ENCODE data around the gene KIF3C.

The KIF3C gene

DNA sequence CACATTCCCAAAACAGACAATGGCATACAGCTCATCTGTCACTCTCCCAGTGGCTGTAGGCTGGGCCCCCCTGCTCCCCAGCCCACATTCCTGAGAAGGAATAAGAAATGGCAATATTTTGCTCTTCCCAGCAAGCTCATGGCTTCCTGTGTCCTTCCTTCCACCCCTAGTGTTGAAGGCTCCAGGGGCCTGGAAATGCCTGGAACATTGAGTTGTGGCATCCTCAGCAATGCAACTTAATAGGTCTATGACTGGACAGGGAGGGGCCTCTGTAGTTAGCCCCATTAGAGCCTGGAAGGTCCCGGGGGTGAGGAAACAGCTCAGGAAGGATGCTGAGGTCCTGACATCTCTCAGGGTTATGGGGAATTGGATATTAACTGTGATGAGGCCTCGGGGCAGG lies 3.3 kb downstream of the KIF3C start:
- no peak overlapping the region for H3K4me2 ChIP-seq (ENCODE audit: low read length)
- H3K4me3 ChIP-seq (ENCODE audit: low read depth, low read length), result no peak overlapping the region
- peaks cover 12% of the 10 kb centered on the region for H3K4me1 ChIP-seq
- no peak overlapping the region for H2AFZ ChIP-seq
- H3K9ac ChIP-seq, result no peak overlapping the region
- H3K79me2 ChIP-seq, result peaks cover 4% of the 10 kb centered on the region
- H3K9me3 ChIP-seq (ENCODE audit: control insufficient read depth, low read length), result no peaks in the 10 kb centered on the region
- H3K27ac ChIP-seq, result no peak overlapping the region
- no peak for TF ChIP-seq CTCF (IDR thresholded peaks at IDR 0.05)
- H3K27me3 ChIP-seq (ENCODE audit: control insufficient read depth, insufficient read depth, low read length), result no peaks in the 10 kb centered on the region
- no peaks in the 10 kb centered on the region for H3K36me3 ChIP-seq (ENCODE audit: control insufficient read depth, insufficient read depth, low read length)

DNA sequence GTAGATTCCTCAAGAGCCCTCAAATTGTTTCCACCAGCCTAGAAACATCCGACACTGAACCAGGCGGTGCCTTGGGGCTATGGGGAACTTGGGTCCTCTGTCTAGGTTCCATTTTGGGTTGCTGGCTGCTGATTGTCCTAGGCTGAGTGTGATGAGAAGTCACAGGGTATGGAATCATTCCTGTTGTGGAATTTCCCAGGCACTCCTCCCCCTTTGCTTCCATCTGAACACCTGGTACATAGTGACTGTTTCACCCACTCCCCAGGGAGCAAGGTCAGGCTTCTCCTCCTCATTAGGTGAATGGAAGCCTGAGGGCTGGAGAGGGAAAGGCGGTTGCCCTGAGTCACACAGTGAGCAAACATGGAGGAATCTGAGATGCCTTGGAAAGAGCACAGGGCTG lies 4.5 kb downstream of the KIF3C start:
- no peak for TF ChIP-seq CTCF (IDR thresholded peaks at IDR 0.05)
- Histone ChIP-seq H3K9ac (no peak overlapping the region), H3K36me3 (ENCODE audit: control insufficient read depth, insufficient read depth, low read length) (no peaks in the 10 kb centered on the region), H3K27me3 (ENCODE audit: control insufficient read depth, insufficient read depth, low read length) (no peaks in the 10 kb centered on the region), H3K9me3 (ENCODE audit: control insufficient read depth, low read length) (no peaks in the 10 kb centered on the region), H3K4me2 (ENCODE audit: low read length) (no peak overlapping the region), H3K4me3 (ENCODE audit: low read depth, low read length) (no peak overlapping the region), H3K79me2 (peaks cover 4% of the 10 kb centered on the region), H3K4me1 (peaks cover 12% of the 10 kb centered on the region), H3K27ac (no peak overlapping the region), H2AFZ (no peak overlapping the region)

- Histone ChIP-seq H2AFZ (no peak overlapping the region), H3K27ac (no peak overlapping the region), H3K27me3 (ENCODE audit: control insufficient read depth, insufficient read depth, low read length) (no peaks in the 10 kb centered on the region), H3K9me3 (ENCODE audit: control insufficient read depth, low read length) (no peaks in the 10 kb centered on the region), H3K36me3 (ENCODE audit: control insufficient read depth, insufficient read depth, low read length) (no peaks in the 10 kb centered on the region), H3K9ac (no peak overlapping the region), H3K4me1 (peaks cover 12% of the 10 kb centered on the region), H3K4me3 (ENCODE audit: low read depth, low read length) (no peak overlapping the region), H3K4me2 (ENCODE audit: low read length) (no peak overlapping the region), H3K79me2 (peaks cover 4% of the 10 kb centered on the region)
- TF ChIP-seq CTCF (IDR thresholded peaks at IDR 0.05), result no peak
These were observed 5.1 kb downstream of the KIF3C start for GRCh38 chr2:25976983-25977741.

DNA sequence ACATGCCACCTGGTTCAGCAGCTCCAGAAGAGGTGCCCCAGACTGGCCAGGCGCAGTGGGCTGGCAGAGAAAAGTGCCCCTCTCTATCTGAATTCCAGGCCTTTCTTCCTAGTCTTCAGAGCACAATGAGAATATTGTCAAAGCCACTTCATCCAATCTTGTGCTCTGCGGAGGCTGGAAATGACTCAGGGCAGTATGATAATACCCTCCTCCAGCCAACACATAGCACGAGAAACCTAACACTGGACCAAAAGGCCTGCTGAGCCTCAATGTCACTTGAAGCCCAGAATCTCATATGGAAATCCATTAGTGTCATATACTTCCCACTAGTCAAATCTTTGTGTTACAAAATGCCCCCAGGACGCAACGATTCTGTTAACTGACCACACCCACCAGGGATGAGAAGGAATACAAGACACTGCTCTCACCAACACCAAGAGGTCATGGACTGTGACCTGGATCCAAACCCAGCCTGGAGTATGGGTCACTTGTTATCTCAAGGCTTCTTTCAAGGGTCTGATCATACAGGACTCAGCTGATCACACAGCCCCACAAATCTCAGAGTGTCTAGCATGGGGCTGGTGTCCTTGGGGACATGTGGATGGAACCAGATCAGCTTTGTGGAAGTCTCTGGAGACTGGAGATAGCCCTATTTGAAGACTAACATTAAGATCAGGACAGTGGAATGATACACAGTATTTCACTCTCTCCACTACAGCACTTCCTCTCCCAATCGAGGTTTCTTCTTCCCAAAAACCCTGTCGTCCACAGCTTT lies 10.1 kb downstream of the KIF3C start:
- peaks cover 3% of the 10 kb centered on the region for H3K79me2 ChIP-seq
- H3K27me3 ChIP-seq (ENCODE audit: control insufficient read depth, insufficient read depth, low read length), result no peaks in the 10 kb centered on the region
- TF ChIP-seq CTCF (IDR thresholded peaks at IDR 0.05), result no peak

More for the DNA sequence above, 10.1 kb downstream of the KIF3C start:
- Histone ChIP-seq H3K4me1 (peaks cover 21% of the 10 kb centered on the region), H3K4me3 (ENCODE audit: low read depth, low read length) (no peak overlapping the region), H3K36me3 (ENCODE audit: control insufficient read depth, insufficient read depth, low read length) (no peaks in the 10 kb centered on the region), H3K27ac (no peak overlapping the region), H2AFZ (no peak overlapping the region), H3K9me3 (ENCODE audit: control insufficient read depth, low read length) (no peaks in the 10 kb centered on the region), H3K4me2 (ENCODE audit: low read length) (no peak overlapping the region), H3K9ac (no peak overlapping the region)
